Measurements from ENCODE around the gene RNF13.

Gene RNF13

GRCh38 chr3:149783576-149783975 is 29.4 kb upstream of the RNF13 start:
- Mint-ChIP-seq H3K9me3 (no peaks in the 10 kb centered on the region), H3K36me3 (ENCODE audit: insufficient read depth) (no peaks in the 10 kb centered on the region), H3K4me3 (no peak overlapping the region), H3K4me1 (ENCODE audit: low read depth in 2 of 2) (no peaks in the 10 kb centered on the region), H3K27me3 (peaks cover 30 to 43% of the 10 kb centered on the region in 2 donors), H3K27ac (no peak overlapping the region)
- no peak for DNase-seq
- ATAC-seq (replicated peaks), result no peak

DNA sequence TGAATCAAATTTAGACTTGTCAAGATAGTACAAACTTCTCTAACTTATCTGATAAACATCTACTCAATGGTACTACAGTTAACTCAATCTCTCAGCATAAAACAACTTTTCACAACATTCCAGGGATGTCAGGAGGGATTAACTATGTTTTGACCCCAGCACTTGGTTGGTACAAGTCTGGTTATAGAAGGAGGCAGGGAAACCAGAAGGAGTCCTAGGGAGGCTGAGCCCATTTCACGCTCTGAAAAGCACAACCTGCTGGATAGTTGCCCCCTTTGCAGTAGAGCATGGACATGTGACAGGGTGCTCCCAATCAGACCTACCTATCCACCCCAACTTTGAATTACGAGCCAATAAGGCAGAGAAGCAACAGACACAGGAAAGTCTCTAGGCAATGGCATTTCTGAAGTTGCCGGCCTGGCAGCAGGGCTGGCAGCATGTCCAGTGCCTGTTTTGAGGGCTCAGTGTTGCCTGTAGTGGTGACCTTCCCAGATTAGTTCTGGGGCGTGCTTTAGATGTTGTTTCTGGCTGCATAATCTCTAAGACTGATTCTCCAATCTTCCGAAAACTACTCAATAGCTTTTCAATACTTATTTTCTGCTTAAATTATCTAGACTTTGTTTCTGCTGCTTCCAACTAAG is 28.8 kb upstream of the RNF13 start:
- Mint-ChIP-seq H3K27me3 (peaks cover 31 to 43% of the 10 kb centered on the region in 2 donors), H3K27ac (no peak overlapping the region), H3K4me1 (ENCODE audit: low read depth in 2 of 2) (no peaks in the 10 kb centered on the region), H3K4me3 (no peak overlapping the region), H3K36me3 (ENCODE audit: insufficient read depth) (no peaks in the 10 kb centered on the region), H3K9me3 (no peaks in the 10 kb centered on the region)
- ATAC-seq (replicated peaks) (no peak), DNase-seq (no peak)

DNA sequence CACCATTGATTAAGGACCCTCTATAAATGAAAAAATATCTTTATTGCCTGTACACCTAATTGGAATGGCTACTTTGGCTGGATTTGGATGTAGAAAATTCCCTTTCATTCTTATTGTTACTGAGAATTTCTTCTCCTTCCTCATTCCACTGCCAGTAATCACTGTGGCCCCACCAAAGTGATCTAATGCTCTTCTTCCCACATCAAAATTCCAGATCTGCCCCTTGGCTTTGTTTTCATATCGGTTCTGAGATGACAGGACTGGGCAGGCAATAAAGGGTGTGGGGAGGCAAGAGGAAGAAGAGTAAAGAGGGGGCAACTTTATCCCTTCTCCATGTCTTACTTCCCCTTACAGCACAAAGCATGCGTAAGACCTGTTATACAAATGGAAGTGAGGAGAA is 22.7 kb upstream of the RNF13 start:
- Mint-ChIP-seq H3K4me3 (no peak overlapping the region), H3K4me1 (ENCODE audit: low read depth in 2 of 2) (no peaks in the 10 kb centered on the region), H3K27me3 (peaks cover 52 to 61% of the 10 kb centered on the region in 2 donors), H3K36me3 (ENCODE audit: insufficient read depth) (no peaks in the 10 kb centered on the region), H3K9me3 (no peaks in the 10 kb centered on the region), H3K27ac (no peak overlapping the region)
- ATAC-seq (replicated peaks), result no peak
- DNase-seq, result no peak

GRCh38 chr3:149790698-149791097 is 22.3 kb upstream of the RNF13 start:
- H3K4me3 Mint-ChIP-seq, result no peak overlapping the region
- no peaks in the 10 kb centered on the region for H3K36me3 Mint-ChIP-seq (ENCODE audit: insufficient read depth)
- H3K27me3 Mint-ChIP-seq, result peaks cover 48 to 60% of the 10 kb centered on the region in 2 donors
- ATAC-seq (replicated peaks) (no peak), DNase-seq (no peak)
- no peaks in the 10 kb centered on the region for H3K4me1 Mint-ChIP-seq (ENCODE audit: low read depth in 2 of 2)
- no peaks in the 10 kb centered on the region for H3K9me3 Mint-ChIP-seq
- no peak overlapping the region for H3K27ac Mint-ChIP-seq

DNA sequence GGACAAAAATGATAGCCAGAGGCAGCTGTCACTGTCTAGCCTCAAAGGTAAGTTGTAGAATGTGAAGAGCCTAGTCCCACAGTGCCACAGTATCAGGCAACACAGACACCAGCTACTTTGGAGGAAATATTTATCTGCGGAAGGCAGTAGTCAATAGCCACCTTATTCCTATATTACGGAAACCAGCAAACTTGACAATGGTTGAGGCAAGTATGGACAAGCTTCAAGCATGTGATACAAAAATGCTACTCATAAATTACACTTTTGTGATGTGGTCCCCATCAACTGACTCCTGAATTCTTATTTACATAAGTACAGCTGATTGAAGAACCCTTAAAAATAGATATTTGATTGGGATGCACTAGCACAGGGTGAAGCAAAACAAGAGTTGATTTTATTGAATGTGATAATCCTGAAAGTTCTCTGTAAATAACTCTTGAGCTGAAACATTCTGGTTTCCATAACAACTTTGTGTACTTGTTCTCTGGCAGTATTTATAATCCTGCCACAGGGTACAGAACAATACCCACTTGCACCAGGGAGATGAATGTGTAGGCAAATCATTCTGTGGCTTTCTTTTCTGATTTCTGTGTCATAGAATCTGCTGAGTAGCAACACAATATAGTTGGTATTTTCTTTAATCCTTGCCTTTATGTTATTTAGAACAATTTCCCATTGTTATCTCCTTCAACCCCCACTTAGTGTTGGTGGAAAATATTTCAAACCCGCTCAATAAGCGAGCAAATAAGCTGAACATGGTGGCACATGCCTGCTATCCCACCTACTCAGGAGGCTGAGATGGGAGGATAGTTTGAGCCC is 20.4 kb upstream of the RNF13 start, which contains the start of gene ANKUB1:
TSS of gene ANKUB1 (minus strand) at position 103 of the 819 bp plus-strand sequence. CDS start 188 bp downstream, outside the sequence.
- peaks cover 31 to 40% of the 10 kb centered on the region in 2 donors for H3K27me3 Mint-ChIP-seq
- ATAC-seq (replicated peaks), result no peak
- H3K9me3 Mint-ChIP-seq, result no peaks in the 10 kb centered on the region
- no peak for DNase-seq
- H3K4me3 Mint-ChIP-seq, result no peak within 1 kb of the TSS
- no peak within 1 kb of the TSS for H3K27ac Mint-ChIP-seq
- no peaks in the 10 kb centered on the region for H3K4me1 Mint-ChIP-seq (ENCODE audit: low read depth in 2 of 2)
- no peaks in the 10 kb centered on the region for H3K36me3 Mint-ChIP-seq (ENCODE audit: insufficient read depth)

DNA sequence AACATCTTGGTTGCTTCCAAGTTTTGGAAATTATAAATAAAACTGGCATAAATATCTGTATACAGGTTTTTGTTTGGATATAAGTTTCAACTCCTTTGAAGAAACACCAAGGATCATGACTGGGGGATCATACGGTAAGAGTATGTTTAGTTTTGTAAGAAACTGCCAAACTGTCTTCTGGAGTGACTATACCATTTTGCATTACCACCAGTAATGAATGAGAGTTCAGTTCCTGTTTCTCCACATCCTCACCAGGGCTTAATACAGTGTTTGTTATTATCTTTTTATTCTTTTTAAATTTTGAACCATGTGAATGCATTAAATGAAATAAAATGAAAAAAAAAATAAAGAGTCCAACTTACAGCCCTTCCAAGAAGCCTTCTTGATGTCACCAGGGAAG is 17.0 kb upstream of the RNF13 start:
- Mint-ChIP-seq H3K27ac (no peak overlapping the region), H3K4me1 (ENCODE audit: low read depth in 2 of 2) (no peaks in the 10 kb centered on the region), H3K9me3 (no peaks in the 10 kb centered on the region), H3K4me3 (no peak overlapping the region), H3K36me3 (ENCODE audit: insufficient read depth) (no peaks in the 10 kb centered on the region), H3K27me3 (peaks cover 35 to 39% of the 10 kb centered on the region in 2 donors)
- DNase-seq (no peak), ATAC-seq (replicated peaks) (no peak)

- Mint-ChIP-seq H3K36me3 (ENCODE audit: insufficient read depth) (no peaks in the 10 kb centered on the region), H3K9me3 (no peaks in the 10 kb centered on the region), H3K27ac (no peak overlapping the region), H3K27me3 (peaks cover 14 to 20% of the 10 kb centered on the region in 2 donors), H3K4me1 (ENCODE audit: low read depth in 2 of 2) (no peaks in the 10 kb centered on the region), H3K4me3 (no peak overlapping the region)
- DNase-seq, result no peak
- ATAC-seq (replicated peaks), result no peak
Observed at GRCh38 chr3:149800693-149801092, 12.3 kb upstream of the RNF13 start.

DNA sequence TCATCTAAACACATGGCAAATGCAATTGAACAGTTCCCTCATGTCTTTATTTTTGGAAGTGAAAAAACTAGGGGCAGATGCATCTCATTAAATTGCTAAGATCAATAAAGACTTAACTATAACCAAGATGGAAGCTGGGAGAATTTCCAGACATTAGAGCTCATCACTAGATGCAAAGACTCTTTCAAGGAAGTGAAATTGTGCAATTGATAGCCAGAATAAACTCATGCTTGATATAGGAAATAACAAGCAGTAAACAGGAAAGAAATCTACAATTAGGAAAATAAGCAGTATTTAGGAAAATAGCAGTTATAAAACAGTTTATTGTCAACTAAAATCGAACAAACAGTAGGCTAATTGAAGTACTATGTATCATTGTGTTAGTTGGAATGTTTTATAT is 11.8 kb upstream of the RNF13 start:
- DNase-seq (no peak), ATAC-seq (replicated peaks) (no peak)
- no peaks in the 10 kb centered on the region for H3K4me1 Mint-ChIP-seq (ENCODE audit: low read depth in 2 of 2)
- H3K27me3 Mint-ChIP-seq, result peaks cover 14 to 24% of the 10 kb centered on the region in 2 donors
- H3K9me3 Mint-ChIP-seq, result no peaks in the 10 kb centered on the region
- no peaks in the 10 kb centered on the region for H3K36me3 Mint-ChIP-seq (ENCODE audit: insufficient read depth)
- no peak overlapping the region for H3K4me3 Mint-ChIP-seq
- H3K27ac Mint-ChIP-seq, result no peak overlapping the region

GRCh38 chr3:149801639-149802038 is 11.4 kb upstream of the RNF13 start:
- ATAC-seq (replicated peaks) (no peak), DNase-seq (no peak)
- Mint-ChIP-seq H3K27ac (no peak overlapping the region), H3K9me3 (no peaks in the 10 kb centered on the region), H3K4me1 (ENCODE audit: low read depth in 2 of 2) (peaks cover 0 to 3% of the 10 kb centered on the region in 2 donors), H3K36me3 (ENCODE audit: insufficient read depth) (no peaks in the 10 kb centered on the region), H3K4me3 (no peak overlapping the region), H3K27me3 (peaks cover 18 to 28% of the 10 kb centered on the region in 2 donors)

DNA sequence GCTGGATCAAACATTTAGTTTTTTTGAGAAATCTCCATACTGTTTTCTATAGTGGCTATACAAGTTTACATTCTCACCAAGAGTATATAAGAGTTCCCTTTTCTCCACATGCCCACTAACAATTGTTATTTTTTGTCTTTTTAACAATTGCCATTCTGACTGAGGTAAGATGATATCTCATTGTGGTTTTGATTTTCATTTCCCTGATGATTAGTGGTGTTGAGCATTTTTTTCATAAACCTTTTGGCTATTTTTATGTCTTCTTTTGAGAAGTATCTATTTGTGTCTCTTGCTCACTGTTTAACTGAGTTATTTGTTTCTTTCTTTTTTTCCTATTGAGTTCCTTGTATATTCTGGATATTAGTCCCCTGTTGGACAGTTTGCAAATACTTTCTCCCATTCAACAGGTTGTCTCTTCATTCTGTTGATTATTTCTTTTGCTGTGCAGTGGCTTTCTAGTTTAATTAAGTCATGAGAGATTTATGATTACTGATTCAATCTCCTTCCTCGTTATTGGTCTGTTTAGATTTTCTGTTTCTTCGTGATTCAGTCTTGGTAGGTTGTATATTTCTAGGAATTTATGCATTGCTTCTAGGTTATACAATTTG is 6.7 kb upstream of the RNF13 start:
- H3K4me3 Mint-ChIP-seq, result no peak overlapping the region
- peaks cover 0 to 6% of the 10 kb centered on the region in 2 donors for H3K4me1 Mint-ChIP-seq (ENCODE audit: low read depth in 2 of 2)
- DNase-seq (no peak), ATAC-seq (replicated peaks) (no peak)
- no peaks in the 10 kb centered on the region for H3K36me3 Mint-ChIP-seq (ENCODE audit: insufficient read depth)
- H3K27ac Mint-ChIP-seq, result no peak overlapping the region
- no peaks in the 10 kb centered on the region for H3K9me3 Mint-ChIP-seq
- H3K27me3 Mint-ChIP-seq, result peaks cover 12 to 13% of the 10 kb centered on the region in 2 donors

DNA sequence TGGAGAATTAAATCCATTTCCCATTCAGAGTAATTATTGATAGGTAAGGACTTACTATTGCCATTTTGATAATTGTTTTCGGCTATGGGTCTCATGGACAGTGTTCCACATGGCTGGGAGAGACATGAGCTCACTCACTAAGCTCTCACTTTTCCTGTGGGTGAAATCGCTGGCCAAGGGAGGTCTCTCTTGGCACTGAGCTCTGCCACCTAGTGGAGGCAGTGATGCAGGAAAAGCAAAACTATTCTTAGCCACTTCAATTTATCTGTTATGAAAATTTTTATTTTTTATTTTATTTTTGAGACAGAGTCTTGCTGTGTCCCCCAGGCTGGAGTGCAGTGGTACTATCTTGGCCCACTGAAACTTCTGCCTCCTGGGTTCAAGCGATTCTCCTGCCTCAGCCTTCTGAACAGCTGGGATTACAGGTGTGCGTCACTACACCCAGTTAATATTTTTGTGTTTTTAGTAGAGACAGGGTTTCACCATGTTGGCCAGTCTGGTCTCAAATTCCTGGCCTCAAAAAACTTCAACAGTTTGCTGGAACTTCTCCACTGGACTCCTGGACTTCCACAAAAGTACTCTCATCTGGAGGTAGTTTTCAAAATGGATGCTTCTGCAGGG is 4.7 kb upstream of the RNF13 start:
- Mint-ChIP-seq H3K4me3 (no peak overlapping the region), H3K27me3 (peaks cover 12 to 13% of the 10 kb centered on the region in 2 donors), H3K4me1 (ENCODE audit: low read depth in 2 of 2) (peaks cover 6 to 11% of the 10 kb centered on the region in 2 donors), H3K27ac (no peak overlapping the region), H3K9me3 (no peaks in the 10 kb centered on the region), H3K36me3 (ENCODE audit: insufficient read depth) (peaks cover 11% of the 10 kb centered on the region)
- ATAC-seq (replicated peaks) (no peak), DNase-seq (peak; percentile 30 to 47 (median 38))

DNA sequence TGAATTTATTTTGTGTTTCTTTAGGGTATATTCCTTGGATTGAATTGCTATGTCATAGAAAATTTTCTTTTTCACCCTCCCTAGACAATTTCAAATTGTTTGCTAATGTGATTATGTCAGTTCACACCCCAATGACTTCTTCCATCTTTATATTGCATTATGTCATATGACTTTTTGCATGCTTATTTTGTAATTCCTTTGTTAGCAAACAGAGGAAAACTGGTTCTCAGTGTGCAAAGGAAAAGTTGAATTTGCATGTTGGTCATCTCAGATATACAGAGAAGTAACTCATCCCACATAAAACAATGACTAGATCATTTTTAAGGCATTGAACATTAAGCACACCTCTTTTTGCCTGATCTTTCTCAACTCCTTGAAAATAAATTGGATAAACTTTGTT is 3.3 kb upstream of the RNF13 start:
- no peak overlapping the region for H3K4me3 Mint-ChIP-seq
- peaks cover 12 to 13% of the 10 kb centered on the region in 2 donors for H3K27me3 Mint-ChIP-seq
- DNase-seq (no peak), ATAC-seq (replicated peaks) (no peak)
- peaks cover 11% of the 10 kb centered on the region for H3K36me3 Mint-ChIP-seq (ENCODE audit: insufficient read depth)
- H3K9me3 Mint-ChIP-seq, result no peaks in the 10 kb centered on the region
- H3K4me1 Mint-ChIP-seq (ENCODE audit: low read depth in 2 of 2), result peaks cover 18 to 23% of the 10 kb centered on the region in 2 donors
- no peak overlapping the region for H3K27ac Mint-ChIP-seq

GRCh38 chr3:149810846-149811245 is 2.2 kb upstream of the RNF13 start:
- no peak overlapping the region for H3K27ac Mint-ChIP-seq
- H3K4me1 Mint-ChIP-seq (ENCODE audit: low read depth in 2 of 2), result peaks cover 28 to 32% of the 10 kb centered on the region in 2 donors
- H3K4me3 Mint-ChIP-seq, result no peak overlapping the region
- no peaks in the 10 kb centered on the region for H3K9me3 Mint-ChIP-seq
- DNase-seq (no peak), ATAC-seq (replicated peaks) (no peak)
- peaks cover 12 to 13% of the 10 kb centered on the region in 2 donors for H3K27me3 Mint-ChIP-seq
- H3K36me3 Mint-ChIP-seq (ENCODE audit: insufficient read depth), result peaks cover 11% of the 10 kb centered on the region
